ENCODE data around the gene LGR6.
"Not testable (repeated sequence)": the region's sequence is repeated elsewhere in the genome, so short reads cannot be mapped to it uniquely, and the experiment has no call there.

Gene LGR6, protein sequence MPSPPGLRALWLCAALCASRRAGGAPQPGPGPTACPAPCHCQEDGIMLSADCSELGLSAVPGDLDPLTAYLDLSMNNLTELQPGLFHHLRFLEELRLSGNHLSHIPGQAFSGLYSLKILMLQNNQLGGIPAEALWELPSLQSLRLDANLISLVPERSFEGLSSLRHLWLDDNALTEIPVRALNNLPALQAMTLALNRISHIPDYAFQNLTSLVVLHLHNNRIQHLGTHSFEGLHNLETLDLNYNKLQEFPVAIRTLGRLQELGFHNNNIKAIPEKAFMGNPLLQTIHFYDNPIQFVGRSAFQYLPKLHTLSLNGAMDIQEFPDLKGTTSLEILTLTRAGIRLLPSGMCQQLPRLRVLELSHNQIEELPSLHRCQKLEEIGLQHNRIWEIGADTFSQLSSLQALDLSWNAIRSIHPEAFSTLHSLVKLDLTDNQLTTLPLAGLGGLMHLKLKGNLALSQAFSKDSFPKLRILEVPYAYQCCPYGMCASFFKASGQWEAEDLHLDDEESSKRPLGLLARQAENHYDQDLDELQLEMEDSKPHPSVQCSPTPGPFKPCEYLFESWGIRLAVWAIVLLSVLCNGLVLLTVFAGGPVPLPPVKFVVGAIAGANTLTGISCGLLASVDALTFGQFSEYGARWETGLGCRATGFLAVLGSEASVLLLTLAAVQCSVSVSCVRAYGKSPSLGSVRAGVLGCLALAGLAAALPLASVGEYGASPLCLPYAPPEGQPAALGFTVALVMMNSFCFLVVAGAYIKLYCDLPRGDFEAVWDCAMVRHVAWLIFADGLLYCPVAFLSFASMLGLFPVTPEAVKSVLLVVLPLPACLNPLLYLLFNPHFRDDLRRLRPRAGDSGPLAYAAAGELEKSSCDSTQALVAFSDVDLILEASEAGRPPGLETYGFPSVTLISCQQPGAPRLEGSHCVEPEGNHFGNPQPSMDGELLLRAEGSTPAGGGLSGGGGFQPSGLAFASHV

DNA sequence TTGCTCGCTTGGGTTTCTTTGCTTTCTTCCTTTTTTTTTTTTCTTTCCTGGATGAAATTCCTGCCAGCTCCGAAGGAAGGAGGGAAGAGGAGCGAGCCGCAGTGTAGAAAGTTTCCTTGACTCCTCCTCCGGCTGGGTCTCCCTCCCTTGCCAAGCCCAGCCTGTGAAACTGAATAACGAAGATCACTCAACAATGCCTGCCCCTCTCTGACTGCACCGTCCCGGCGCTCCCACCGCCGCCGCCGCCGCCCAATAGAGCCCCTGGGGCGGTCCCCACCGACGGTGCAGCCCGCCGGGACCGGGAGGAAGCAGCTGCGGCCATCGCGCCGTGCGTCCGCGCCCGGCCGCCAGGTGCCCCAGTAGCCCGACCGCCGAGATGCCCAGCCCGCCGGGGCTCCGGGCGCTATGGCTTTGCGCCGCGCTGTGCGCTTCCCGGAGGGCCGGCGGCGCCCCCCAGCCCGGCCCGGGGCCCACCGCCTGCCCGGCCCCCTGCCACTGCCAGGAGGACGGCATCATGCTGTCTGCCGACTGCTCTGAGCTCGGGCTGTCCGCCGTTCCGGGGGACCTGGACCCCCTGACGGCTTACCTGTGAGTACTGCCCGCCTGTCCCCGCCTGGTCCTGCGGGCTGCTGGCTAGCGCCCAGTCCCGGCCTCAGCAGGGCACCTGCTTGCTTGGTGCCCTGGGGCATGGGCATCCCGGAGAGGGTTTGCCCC, at the start of gene LGR6:
LGR6 (plus strand) TSS at position 186 of the 714 bp plus-strand sequence; CDS start at position 377, 191 bp downstream.
- DNase-seq = no peak

DNA sequence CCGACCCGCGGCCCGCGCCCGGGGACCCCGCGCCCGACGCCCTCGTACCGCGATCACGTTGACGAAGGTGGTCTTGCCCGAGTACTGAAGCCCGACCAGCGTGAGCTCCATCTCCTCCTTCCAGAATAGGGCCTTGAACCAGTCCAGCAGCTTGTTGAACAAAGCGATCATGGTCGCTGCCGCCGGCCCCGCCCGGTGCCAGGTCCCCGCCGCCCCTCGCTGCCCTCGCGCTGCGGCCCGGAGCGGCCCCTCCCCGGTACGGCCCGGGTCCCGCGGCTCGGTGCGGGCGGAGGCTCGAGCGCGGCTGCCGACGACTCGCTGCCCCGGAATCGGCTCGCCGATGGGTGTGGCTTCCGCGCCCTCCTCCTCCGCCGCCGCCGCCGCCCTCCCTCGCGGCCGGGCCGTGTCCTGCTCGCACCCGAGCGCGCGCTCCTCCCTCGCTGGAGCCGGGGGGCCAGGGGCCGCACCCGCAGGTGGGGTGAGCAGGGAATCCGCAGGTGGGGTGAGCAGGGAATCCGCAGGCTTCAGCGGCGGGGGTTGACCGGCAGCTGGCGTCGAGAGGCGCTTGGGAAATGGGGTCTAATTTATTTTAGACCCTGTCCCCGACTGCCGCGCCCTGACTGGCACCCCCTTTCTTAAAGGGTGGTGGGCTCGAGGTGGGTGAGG, 49.1 kb upstream of the LGR6 start, which contains the start of gene ARL8A:
ARL8A (minus strand) TSS at position 336 of the 666 bp plus-strand sequence; CDS start at position 171, 165 bp downstream.
- peak; percentile 84 for DNase-seq

- no peak for DNase-seq
Measured at GRCh38 chr1:202145068-202145743, 48.4 kb upstream of the LGR6 start.

DNA sequence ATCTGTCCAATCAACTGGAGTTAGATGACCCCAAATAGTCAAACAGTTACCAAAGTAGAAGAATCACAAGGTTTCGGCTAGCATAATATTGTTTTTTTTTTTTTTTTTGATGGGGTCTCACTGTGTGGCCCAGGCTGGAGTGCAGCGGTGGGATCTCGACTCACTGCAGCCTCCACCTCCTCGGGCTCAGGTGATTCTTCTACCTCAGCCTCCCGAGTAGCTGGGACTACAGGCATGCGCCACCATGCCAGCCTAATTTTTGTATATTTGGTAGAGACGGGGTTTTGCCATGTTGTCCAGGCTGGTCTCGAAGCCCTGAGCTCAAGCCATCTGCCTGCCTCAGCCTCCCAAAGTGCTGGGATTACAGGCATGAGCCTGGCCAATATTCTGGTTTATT, 47.9 kb upstream of the LGR6 start:
- not testable (repeated sequence) for DNase-seq

- no peak for DNase-seq
Measured at GRCh38 chr1:202146279-202146678, 47.3 kb upstream of the LGR6 start.

GRCh38 chr1:202146993-202147392, 46.6 kb upstream of the LGR6 start:
- DNase-seq = no peak

DNA sequence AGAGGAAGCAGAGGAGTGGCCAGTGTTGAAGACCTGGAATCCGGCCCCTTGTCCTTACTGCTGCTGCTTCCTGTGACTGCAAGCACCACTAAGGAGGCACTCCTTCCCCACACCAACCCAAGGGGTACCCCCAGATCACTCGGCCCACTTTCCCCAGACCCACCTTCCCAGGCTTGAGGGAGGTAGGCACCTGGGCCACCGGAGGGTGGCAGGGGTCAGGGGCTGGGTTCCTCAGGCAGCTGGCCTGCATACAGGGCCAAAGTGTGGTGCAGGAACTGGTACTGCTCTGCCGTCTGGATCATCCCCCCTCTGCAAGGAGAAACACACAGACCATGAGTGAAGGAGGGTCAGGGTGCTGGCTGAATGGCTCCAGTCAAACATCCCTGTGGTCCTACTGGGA, 45.2 kb upstream of the LGR6 start:
- no peak for DNase-seq

- DNase-seq = no peak
Measured at GRCh38 chr1:202149566-202149965, 44.0 kb upstream of the LGR6 start.

DNA sequence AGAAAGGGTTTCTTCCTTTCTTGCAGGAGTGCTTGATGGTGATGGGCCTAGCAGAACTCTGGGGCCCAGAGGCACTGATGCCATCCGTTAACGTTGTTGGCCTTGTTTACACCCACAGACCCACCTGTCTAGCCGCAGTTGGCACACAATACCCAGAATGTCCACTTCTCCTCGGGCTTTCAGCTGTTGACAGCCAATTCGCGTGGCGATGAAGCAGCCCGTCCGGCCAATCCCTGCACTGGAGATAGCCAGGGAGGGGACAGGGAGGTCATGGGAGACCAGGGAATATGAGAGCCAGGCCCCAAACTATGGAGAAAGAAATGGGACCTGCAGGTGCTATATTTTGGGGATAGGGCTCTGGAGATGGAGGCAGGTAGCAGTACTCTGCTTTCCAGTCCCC, 43.4 kb upstream of the LGR6 start:
- DNase-seq = no peak

DNA sequence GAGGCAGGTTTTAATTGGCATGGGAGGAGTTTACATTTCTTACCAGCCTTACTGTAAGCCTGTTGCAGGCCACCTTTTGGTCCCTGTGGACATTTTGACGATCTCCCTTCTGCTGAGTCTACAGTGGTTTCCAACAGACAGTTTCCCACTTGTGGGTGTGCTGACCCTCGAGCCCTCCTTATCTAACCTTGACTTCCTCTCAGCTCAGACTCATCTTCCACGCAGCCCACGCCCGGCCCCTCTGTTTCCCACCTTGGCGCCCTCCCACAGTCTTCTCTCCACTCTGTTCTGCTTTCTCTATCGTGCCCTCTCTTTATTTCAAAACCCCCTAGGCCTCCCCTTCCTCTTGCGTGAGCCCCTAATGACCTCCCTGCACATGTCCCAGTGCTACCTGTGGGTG, 43.0 kb upstream of the LGR6 start:
- no peak for DNase-seq

GRCh38 chr1:202151045-202151444, 42.6 kb upstream of the LGR6 start:
- DNase-seq = no peak

GRCh38 chr1:202152399-202152798, 41.2 kb upstream of the LGR6 start:
- no peak for DNase-seq

DNA sequence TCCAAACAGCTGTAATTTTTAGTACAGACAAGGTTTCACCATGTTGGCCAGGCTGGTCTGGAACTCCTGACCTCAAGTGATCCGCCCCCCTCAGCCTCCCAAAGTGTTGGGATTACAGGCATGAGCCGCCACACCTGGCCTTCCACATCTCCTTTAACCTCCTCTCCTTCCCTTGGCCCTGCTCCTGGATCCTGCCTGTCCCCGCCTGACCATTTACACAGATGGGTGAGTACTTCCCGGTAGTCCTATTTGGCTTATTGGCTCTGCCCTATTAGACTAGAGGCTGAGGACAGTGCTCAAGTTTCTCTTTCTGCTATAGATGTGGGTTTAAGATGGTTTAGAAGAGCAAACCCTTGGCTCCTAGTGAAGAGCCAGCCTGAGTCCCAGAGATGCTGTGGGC, 40.3 kb upstream of the LGR6 start:
- DNase-seq = no peak

DNA sequence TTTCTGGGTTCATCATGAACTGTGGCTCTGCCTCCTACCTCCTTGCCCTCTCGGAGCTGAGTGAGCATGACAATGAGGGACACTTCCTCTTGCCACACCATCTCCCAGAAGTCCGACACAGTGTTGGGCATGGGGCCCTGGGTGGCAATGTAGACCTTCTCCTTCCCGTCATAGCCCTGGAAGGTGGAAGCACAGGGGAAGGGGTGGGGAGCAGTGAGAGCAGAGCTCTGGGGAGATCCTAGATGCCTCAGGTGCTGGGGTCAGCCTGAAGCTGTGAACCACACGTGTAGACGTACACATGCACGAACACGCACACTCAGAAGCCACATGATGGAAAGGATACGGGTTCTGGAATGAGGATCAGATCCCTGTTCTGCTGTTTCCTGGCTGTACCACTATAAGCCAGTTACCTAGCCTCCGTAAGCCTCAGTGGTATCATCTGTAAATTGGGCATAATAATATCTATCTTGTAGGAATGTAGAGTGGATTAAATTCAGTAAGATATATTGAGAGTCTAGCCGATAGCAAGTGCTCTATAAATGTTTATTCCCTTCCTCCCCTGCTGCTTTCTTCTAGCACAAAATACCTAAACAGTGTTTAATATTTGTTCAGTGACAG, 39.3 kb upstream of the LGR6 start:
- no peak for DNase-seq

DNA sequence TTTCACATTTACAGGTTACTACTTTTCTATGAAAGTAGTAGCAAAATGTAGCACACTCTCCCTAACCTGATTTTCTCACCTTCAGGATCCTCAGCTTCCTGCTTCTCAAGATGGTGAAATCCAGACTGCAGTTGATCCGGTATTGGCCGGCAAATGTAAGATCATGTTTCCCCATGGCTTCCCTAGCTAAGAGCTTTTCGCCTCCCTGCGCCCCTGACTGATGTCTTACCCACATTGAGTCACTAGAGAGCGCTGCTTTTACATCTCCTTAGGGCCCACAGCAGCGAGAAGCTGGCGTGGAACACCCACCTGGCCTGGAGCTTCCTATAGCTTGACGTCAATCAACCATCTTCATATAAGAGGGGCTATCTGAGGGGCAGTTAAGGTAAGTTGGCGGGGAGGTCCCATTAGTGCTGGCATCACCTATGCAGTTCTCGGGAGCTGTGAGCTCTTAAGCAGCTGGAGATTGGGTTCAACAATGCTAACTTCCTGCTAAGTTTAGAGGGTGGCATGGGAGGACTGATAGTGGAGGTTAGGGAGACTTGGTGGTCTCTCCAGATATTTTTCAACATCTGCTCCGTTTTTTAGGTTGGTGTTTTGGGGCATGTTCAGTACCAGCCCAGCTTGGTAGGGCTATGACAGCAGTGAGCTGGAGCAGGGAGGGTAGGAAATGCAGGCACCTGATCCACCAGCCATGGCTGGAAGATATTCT, 38.7 kb upstream of the LGR6 start:
- DNase-seq = no peak

GRCh38 chr1:202155478-202156021, 38.0 kb upstream of the LGR6 start:
- DNase-seq = no peak

GRCh38 chr1:202156590-202156989, 37.0 kb upstream of the LGR6 start:
- DNase-seq = no peak

- no peak for DNase-seq
Measured at GRCh38 chr1:202157945-202158344, 35.7 kb upstream of the LGR6 start.

- no peak for DNase-seq
Measured at GRCh38 chr1:202158810-202159533, 34.6 kb upstream of the LGR6 start.

Data from femur (tissue), 1 donor.